ENCODE data around the gene DNM3.
"Not testable (repeated sequence)": the region's sequence is repeated elsewhere in the genome, so short reads cannot be mapped to it uniquely, and the experiment has no call there.

DNM3 gene

DNA sequence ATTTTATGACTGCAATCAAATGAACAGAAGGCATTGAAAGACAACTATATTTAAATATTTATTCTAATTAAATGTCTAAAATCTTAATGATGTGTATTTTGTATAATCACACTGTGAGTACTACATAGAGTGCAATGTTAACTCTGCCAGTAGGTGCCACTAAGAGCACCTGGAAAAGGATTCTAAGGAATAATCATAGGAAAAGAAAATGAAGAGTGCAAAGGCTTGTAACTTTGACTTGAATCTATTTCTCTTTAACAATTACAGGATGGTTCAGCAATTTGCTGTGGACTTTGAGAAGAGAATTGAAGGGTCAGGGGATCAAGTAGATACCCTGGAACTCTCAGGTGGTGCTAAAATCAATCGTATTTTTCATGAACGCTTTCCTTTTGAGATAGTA is 200.4 kb downstream of the DNM3 start:
- H3K4me3 ChIP-seq (ENCODE audit: low read length), result no peak overlapping the region
- TF ChIP-seq, protein P1, sequence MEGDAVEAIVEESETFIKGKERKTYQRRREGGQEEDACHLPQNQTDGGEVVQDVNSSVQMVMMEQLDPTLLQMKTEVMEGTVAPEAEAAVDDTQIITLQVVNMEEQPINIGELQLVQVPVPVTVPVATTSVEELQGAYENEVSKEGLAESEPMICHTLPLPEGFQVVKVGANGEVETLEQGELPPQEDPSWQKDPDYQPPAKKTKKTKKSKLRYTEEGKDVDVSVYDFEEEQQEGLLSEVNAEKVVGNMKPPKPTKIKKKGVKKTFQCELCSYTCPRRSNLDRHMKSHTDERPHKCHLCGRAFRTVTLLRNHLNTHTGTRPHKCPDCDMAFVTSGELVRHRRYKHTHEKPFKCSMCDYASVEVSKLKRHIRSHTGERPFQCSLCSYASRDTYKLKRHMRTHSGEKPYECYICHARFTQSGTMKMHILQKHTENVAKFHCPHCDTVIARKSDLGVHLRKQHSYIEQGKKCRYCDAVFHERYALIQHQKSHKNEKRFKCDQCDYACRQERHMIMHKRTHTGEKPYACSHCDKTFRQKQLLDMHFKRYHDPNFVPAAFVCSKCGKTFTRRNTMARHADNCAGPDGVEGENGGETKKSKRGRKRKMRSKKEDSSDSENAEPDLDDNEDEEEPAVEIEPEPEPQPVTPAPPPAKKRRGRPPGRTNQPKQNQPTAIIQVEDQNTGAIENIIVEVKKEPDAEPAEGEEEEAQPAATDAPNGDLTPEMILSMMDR (IDR thresholded peaks at IDR 0.05; ENCODE audit: insufficient read depth, low read depth, low read length, missing control alignments), result peak; percentile 52
- DNase-seq (ENCODE audit: low read depth), result peak; percentile 20

DNA sequence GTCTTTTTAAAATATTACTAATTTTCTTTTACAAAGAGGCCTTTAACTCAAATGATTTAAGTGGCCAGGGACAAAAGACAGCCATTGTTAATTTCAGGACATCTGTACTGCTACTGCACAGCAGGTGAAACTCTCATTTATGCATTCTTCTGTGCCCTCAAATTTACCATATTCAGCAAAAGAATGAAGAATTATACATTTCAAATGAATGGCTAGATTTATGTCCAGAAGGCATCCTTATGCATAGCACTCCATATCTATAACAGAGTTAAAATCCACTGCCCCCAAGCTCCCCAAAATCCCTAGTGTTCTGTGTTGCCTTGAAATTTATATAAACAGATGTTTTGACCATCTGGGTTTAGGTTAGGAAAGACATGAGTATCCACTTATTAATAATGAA is 202.6 kb downstream of the DNM3 start:
- TF ChIP-seq, protein P1 (IDR thresholded peaks at IDR 0.05; ENCODE audit: insufficient read depth, low read depth, low read length, missing control alignments), result no peak
- H3K4me3 ChIP-seq (ENCODE audit: low read length), result no peak overlapping the region
- DNase-seq (ENCODE audit: low read depth), result no peak

DNA sequence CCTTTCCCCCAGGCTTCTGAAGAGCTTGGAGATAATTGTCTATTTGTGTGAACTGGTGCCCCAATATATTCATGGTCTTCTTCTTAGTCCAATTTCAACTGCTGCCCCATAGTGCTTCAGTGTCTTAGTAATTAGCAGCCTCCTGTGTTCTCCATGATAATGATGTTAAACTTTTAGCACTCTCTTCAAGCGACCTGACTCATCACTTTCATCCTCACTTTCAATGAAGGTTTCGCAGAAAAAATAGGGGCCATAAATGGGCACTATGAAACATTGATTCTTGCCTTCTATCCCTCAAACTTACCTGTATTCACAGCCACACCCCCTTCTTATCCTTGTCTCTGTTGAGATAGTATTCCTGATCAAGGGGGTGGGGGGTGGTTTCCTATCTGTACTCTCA is 210.6 kb downstream of the DNM3 start:
- H3K4me3 ChIP-seq (ENCODE audit: low read length), result no peak overlapping the region
- DNase-seq (ENCODE audit: low read depth), result no peak
- TF ChIP-seq, protein P1 (IDR thresholded peaks at IDR 0.05; ENCODE audit: insufficient read depth, low read depth, low read length, missing control alignments), result no peak

DNA sequence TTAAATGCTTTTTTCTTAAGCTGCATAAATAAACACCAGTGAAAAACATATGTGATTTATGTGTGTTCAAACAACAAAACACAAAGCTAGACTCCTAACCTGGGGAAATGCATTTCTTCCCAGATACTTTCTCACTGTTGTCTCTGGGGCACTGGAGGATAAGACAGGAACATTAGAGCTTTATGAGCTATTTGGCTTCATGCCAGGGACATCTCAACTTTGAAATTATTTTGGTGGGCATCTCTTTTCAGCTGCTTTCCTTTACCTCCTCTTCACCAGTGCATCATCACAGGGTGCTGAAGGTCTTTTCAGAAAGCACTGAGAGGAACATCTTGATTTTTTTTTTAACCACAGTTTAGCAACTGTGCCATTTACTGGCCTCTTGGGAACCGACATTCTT is 212.9 kb downstream of the DNM3 start:
- TF ChIP-seq, protein P1 (IDR thresholded peaks at IDR 0.05; ENCODE audit: insufficient read depth, low read depth, low read length, missing control alignments), result no peak
- DNase-seq (ENCODE audit: low read depth), result no peak
- no peak overlapping the region for H3K4me3 ChIP-seq (ENCODE audit: low read length)

DNA sequence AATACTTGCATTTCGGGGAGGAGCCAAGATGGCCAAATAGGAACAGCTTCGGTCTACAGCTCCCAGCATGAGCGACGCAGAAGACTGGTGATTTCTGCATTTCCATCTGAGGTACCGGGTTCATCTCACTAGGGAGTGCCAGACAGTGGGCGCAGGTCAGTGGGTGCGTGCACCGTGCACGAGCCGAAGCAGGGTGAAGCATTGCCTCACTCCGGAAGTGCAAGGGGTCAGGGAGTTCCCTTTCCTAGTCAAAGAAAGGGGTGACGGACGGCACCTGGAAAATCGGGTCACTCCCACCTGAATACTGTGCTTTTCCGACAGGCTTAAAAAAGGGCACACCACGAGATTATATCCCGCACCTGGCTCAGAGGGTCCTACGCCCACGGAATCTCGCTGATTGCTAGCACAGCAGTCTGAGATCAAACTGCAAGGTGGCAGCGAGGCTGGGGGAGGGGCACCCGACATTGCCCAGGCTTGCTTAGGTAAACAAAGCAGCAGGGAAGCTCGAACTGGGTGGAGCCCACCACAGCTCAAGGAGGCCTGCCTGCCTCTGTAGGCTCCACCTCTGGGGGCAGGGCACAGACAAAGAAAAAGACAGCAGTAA is 214.6 kb downstream of the DNM3 start:
- H3K4me3 ChIP-seq (ENCODE audit: low read length); DNase-seq (ENCODE audit: low read depth): not testable (repeated sequence)

- TF ChIP-seq, protein P1 (IDR thresholded peaks at IDR 0.05; ENCODE audit: insufficient read depth, low read depth, low read length, missing control alignments), result no peak
- DNase-seq (ENCODE audit: low read depth), result no peak
- H3K4me3 ChIP-seq (ENCODE audit: low read length), result no peak overlapping the region
Observed at GRCh38 chr1:172068334-172068733, 227.0 kb downstream of the DNM3 start.

DNA sequence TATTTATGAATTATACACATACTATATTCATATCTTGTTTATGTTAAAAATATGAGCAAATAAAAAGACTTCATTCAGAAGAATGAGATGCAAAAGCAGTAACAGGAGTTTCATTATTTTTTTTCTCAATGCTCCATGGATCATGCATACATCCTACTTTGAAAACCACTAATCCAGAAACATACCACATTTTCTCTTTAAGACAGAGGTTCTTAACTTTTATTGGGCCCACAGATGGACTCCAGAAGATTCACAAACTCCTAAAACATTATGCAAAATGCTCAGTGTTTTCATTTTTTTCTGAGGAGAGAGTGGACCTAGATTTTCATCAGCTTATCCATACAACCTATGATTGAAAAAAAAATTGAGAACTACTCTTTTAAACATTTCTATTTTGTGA is 227.8 kb downstream of the DNM3 start:
- no peak overlapping the region for H3K4me3 ChIP-seq (ENCODE audit: low read length)
- TF ChIP-seq, protein P1 (IDR thresholded peaks at IDR 0.05; ENCODE audit: insufficient read depth, low read depth, low read length, missing control alignments), result no peak
- DNase-seq (ENCODE audit: low read depth), result no peak

All from epithelial cell of esophagus (primary cell).